Stimulated activated CD8-positive, alpha-beta memory T cell treated with anti-CD3 and anti-CD28 coated beads, Interleukin-4, amount 100 ng/mL, for 48 hours (primary cell): ENCODE results near the gene GALNT5.
"Not testable (repeated sequence)": the region's sequence is repeated elsewhere in the genome, so short reads cannot be mapped to it uniquely, and the experiment has no call there.

ENCODE experiments used
- DNase-seq: peaks from one replicate; pipeline ENCODE4 v3.0.0-alpha.2; 2020

The GALNT5 gene, protein sequence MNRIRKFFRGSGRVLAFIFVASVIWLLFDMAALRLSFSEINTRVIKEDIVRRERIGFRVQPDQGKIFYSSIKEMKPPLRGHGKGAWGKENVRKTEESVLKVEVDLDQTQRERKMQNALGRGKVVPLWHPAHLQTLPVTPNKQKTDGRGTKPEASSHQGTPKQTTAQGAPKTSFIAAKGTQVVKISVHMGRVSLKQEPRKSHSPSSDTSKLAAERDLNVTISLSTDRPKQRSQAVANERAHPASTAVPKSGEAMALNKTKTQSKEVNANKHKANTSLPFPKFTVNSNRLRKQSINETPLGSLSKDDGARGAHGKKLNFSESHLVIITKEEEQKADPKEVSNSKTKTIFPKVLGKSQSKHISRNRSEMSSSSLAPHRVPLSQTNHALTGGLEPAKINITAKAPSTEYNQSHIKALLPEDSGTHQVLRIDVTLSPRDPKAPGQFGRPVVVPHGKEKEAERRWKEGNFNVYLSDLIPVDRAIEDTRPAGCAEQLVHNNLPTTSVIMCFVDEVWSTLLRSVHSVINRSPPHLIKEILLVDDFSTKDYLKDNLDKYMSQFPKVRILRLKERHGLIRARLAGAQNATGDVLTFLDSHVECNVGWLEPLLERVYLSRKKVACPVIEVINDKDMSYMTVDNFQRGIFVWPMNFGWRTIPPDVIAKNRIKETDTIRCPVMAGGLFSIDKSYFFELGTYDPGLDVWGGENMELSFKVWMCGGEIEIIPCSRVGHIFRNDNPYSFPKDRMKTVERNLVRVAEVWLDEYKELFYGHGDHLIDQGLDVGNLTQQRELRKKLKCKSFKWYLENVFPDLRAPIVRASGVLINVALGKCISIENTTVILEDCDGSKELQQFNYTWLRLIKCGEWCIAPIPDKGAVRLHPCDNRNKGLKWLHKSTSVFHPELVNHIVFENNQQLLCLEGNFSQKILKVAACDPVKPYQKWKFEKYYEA

DNA sequence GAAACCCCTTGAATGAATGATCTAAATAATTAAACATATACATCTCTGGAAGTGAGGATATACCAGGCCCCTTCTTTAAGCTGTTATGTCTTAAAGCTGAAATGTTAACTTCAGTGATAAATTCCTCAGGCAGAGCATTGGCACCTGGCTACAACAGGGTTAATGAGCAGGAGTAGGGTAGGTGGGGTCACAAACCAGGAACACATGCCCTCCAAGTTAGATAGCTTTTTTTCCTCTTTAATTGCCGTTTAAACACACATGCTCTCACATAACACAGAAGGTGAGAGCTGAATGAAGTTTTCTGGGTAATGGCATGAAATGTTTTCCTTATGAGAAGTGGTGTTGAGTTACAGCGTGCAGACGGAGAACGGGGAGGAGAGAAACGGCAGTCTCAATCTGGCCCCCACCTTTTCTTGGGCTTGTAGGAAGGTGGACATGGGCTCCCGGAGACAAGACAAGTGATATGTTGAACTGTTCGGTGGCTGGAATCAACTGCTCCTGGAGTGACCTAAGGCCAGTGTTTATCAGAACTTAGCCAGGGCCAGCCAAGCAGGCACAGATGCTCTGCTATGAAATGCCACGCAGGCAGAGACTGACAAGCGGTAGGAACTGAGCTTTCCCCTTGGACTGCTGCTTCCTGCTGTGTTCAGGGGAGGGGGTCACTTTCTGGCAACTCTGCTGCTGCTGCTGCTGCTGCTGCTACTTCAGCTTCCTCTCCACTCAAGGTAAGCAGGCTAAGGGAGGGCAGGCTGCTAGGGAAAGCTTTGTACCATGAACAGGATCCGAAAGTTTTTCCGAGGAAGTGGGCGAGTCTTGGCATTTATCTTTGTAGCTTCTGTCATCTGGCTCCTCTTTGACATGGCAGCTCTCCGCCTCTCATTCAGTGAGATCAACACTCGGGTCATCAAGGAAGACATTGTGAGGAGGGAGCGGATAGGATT is at the start of gene GALNT5:
Gene GALNT5, plus strand, starts transcription at position 394 of the 941 bp plus-strand sequence. Its CDS starts 378 bp downstream, at position 772.
- no peak for DNase-seq

DNA sequence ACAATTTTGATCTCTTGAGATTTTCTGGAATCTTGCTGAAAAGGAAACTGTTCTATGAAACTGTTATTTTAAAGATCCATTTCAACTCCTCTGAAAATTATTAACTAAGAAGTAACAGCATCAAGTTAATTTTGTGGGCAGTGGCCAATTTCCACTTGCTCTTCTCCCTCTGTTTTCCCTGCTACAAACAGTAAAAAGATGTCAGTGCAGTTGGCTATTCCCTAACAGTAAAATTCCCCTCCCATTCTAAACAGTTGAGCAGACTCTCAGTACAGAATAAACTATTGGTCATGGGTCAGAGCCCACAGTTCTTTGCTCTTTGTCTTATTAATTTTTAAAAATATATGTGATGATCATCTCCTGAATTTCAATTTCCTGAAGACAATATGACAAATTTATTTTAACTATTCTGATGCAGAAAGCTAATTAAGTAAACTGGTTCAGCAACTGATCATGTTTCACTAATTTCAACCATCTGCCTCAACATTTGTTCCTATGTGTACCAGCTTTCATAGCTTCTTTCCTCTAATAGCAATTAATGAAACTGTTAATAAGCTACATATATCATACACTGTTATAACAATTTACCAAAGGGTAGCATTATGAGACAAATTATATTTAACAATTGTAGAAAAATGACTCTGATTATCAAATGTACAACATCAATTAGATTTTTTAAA is 41.1 kb upstream of the GALNT5 start:
- DNase-seq, result no peak

DNA sequence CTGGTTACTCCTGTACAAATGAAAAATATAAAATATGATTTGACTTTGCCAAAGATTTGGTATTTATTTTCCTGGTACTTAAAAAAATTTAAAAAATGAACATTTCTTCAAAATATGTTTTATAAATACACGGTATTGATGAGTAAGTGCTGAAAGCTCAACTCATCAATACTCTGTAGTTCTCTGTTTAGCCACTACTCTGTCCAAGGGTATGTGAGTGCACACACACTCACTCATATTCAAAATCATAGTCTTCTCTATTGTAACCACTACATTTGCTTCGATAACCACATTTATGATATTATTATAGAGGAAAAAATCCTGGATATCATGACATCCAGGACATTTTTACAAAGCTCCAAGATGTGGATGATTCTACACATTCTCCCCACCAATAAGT is 40.1 kb upstream of the GALNT5 start:
- DNase-seq, result no peak

DNA sequence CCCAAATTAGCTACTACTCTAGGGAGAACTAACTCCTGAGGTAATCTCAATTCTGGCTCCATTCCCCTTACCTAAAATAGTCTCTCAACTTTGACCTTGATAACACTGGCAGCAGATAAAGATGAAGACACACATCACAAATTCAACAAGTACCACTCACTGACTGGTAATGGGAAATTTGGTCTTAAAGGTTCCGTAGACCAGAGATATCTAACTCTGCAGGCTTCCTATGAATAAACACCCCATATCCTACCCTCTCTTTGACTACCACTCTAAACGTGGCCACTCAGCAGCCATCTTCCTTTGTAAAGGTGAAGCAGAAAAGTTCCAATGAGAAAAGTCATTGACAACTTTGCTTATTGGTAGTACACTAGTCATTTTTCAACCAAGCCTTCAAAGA is 38.6 kb upstream of the GALNT5 start:
- DNase-seq, result no peak

DNA sequence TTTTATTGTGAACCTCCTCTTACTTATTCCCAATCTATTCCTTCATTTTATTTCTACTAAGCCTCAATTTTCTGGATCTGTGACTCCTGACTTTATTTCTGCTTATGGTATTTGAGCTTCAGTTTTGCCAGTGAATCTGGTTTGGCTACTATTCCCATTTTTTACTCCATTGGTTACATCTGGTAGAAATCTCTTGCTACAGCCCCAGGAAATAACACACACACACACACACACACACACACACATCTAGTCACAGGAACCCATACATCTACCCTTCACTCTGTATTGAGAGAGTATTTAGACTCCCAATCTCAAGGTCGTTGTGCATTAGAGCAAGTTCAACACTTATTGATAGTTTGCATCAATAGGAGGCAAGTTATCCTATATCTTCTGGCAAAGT is 37.0 kb upstream of the GALNT5 start:
- no peak for DNase-seq

DNA sequence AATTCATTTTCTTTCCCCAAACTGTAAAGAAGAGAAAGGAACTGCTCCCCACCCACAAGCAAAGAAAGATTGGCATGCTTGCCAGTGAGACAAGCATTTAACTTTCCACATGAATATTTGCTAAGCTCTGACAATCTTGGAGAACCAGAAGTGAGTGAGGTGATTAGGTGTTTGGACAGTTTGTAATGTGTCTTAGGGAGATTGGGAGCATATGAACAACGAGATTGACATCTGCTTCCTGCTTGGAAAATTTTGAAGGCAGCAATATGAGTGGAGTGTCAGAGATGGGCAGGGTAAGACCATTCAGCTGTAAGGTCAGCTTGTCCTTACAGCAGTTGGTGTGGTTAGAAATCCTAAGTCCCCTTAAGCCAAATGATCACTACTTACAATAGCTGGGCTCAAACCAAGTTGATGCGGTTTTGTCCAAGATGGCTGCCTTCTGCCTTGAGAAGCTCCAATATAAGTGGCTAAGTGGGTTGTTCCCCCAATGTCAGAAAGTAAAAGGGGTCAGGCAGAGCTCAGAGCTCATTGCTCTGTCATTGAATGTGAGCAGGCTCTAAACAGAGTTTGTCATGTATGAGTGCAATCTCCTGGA is 36.0 kb upstream of the GALNT5 start:
- no peak for DNase-seq

DNA sequence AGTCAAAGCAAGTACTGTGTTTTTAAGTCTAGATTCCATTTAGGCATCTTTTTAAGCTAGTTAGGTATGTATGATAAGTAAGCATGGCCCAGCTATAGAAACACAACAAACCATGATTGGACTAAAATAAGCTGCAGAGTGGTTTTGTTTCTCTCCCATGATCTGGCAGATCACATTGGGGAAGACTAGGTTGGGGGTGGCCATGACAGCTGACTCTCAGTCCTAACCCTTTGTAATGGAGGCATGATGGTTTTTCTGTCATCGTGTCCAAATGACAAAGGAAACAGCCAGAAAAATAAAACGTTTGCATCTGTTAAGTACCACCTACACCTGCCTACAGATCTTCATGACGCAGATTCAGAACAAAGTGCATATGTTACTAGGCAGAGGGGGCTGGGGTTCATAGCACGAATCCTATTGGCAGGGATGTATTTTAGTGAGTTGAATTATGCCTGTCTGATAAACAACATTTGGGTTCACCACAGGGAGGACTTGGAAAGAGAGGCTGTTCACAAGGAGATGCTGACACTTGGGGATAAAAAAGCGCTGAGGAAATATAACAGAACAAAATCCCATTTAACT is 33.8 kb upstream of the GALNT5 start:
- DNase-seq, result no peak

DNA sequence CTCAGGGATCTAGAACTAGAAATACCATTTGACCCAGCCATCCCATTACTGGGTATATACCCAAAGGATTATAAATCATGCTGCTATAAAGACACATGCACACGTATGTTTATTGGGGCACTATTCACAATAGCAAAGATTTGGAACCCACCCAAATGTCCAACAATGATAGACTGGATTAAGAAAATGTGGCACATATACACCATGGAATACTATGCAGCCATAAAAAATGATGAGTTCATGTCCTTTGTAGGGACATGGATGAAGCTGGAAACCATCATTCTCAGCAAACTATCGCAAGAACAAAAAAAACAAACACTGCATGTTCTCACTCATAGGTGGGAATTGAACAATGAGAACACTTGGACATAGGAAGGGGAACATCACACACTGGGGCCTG is 33.1 kb upstream of the GALNT5 start:
- not testable (repeated sequence) for DNase-seq

DNA sequence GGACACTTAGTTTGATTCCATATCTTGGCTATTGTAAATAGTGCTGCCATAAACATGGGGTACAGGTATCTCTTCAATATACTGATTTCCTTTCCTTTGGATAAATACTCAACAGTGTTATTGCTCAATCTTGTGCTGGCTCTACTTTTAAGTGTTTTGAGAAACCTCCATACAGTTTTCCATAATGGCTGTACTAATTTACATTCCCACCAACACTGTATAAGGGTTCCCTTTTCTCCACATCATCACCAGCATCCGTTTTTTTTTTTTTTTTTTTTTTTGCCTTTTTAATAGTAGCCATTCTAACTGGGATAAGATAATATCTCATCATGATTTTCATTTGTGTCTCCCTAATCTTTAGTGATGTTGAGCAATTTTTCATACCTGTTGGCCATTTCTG is 29.9 kb upstream of the GALNT5 start:
- DNase-seq, result no peak

DNA sequence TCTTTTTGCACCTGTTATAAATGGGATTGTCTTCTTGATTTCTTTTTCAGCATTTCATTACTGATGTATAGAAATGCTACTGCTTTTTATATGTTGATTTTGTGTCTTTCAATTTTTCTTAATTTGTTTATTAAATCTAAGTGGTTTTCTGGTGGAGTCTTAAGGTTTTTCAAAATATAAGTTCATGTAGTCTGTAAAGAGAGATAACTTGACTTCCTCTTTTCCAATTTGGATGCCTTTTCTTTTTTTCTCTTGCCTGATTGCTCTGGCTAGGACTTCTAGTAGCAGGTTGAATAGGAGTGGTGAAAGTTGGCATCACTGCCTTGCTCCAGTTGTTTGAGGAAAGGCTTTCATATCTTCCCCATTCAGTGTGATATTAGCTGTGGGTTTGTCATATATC is 28.6 kb upstream of the GALNT5 start:
- no peak for DNase-seq

DNA sequence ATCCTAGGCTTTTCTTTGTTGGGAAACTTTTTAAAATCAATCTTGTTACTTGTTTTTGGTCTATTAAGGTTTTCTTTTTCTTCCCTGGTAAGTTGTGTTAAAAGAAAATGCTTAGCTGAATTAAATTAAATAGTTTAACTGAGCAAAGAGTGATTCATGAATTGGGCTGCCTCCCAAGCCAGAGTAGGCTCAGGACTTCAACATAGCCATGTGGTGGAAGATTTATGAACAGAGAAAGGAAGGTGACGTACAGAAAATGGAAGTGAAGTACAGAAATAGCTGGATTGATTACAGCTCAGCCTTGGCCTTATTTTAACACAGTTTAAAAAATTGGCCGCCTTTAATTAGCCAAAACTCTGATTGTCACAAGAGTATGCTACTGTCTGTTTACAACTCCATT is 27.9 kb upstream of the GALNT5 start:
- no peak for DNase-seq

DNA sequence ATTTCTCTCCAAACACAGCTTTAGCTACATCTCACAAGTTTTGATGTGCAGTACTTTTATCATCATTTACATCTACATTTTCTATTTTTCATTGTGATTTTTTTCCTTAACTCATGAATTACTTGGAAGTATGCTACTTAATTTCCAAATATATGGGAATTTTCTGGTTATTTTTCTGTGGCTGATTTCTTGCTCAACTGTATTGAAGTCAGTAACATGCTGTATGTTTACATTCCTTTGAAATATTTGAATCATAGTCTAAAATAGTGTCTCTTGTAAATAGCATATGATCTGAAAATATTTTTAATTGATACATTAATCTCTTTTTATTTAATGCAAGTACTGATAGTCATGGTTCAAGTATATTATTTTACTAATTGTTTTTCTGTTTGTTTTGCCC is 26.0 kb upstream of the GALNT5 start:
- no peak for DNase-seq

DNA sequence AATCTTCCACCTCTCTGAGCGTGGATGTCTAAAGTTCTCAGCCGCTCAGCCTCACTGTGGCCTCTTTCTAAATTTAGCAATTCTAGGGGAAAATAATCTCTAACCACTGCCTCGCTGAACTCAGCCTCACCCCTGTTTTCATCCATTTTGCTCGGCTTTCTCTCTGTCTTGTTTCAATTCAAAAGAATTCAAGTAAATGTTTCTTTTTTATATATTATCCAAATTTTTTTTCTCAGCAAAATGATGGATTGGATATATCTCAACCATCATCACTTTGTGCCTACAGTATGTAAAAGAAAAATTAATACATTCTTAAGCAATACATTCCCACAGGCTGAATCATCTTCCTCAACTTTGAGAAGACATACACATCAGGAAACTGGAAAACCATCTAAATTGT is 24.0 kb upstream of the GALNT5 start:
- no peak for DNase-seq

DNA sequence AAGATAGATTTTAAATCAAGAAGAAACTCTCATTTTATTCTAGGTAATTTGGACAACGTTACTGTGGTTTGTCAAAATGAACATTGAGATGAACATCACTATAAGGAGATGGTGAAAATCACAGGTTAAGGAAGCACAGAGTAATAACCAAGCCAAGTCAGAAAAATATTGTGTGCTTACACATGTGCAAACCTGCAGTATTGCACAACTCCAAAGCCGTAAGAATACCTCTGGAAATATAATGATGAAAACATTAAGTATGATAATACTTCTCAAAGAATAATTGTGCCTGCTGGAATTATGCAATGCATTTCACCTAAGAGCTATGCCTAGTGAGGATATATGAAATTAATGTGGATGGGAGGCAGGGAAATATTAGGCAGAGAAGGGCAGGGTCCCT is 21.1 kb upstream of the GALNT5 start:
- no peak for DNase-seq

DNA sequence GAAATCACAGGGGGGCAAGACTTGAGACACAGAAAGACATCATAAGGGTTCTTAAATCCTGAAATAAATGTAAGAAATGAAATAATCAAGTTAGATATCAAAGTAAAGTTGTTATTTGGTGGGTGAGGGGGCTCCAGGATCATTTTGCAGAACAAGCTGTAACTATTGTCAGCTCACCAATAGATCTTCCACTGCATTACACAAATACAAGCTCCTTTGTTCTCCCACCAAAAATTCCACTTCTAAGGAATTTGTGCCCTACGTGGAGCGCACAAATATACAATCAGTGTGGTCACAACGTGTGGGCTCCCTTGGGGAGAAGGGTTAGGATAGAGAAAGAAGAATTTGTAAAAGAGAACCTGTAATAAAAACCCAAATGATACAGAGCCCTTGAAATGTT is 19.2 kb upstream of the GALNT5 start:
- DNase-seq, result no peak

DNA sequence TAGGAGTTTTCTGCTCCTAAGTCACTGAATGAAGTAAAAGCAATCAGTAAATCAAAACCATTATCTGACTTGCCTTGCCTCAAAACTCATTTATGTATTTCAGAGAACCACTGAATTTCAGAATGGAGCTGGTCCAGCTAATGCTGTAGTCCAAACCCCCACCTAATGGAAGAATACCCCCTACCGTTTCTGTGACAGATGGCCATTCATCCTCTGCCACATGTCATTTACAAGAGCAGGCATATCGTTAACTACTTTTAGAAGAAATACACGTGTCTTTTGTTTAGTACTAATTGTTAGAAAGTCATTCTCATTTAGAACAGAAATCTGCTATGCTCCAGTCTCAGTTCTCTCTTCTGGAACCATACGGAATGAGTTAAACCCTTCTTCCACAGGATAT is 12.8 kb upstream of the GALNT5 start:
- no peak for DNase-seq

DNA sequence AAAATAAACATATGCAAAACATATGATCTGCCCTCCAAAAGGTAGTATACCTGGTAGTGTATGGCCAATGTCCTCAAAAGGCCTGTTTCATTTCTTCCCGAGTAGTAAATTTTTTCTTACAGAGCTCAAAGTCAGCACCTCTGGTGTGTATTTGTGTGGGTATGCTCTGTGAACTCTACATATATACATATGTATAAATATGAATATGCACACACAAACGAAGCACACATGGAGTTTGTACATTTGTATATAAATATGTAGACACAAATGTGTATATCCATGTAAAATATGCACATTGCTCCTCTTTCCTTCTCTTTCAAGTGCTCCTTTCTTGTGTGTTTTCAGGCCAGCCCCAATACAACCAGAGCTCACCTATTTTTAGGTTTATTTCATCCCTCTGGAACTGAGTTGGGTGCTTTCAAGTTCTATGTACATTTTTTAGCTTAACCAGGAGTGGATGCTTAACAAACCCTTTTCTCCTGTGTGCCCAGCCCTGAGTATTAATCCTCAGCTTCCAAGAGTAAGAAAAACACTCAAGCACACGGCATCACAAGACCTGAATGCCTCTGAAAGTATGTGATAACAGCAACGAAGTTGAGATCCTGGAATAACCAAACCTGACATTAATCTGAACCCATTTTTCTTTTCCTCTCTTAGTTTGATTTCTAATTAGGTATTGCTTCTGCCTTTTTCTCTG is 12.2 kb upstream of the GALNT5 start:
- DNase-seq, result no peak

DNA sequence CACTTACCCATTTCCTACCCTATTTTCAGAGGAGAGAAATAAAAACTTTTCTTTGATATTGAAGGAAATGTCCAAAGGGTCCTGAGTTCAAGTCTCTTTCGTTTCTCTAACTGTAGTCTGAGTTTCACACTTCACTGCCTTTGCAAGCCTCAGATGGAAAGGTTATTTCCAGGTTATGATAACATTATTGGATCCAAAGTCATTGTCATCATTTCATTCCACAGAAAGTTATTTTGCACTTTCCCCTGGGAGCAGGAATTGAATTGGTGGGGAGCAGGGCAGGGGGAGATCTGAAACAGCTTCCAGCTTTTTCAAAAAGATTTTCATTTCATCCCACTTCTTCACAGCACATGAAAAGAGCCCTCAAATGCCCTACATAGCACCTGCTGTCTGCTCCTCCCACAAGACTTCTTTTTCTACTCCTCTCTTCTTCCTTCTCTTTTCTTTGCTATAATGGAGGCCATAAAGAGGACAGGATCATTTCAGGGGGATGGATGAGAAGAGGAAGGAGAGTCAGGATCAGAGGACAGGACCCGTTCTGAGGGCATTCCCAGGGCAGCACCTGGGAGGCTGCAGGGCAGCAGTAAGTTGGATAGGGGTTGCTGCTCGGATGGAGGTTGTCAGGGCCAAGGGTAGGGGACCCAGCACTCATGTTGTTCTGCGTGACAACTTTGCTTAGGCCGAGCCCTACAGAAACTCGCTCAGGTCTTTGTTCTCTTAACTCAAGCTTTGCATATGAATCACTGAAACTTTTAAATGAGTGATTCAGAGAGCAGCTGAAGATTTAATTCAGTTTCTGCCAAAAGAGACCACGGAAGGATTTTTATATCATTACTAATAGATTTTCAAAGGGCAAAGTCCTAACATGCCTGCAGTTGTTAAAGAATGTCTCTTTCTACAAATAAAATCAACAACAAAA is 11.4 kb upstream of the GALNT5 start:
- DNase-seq, result peak; percentile 43

DNA sequence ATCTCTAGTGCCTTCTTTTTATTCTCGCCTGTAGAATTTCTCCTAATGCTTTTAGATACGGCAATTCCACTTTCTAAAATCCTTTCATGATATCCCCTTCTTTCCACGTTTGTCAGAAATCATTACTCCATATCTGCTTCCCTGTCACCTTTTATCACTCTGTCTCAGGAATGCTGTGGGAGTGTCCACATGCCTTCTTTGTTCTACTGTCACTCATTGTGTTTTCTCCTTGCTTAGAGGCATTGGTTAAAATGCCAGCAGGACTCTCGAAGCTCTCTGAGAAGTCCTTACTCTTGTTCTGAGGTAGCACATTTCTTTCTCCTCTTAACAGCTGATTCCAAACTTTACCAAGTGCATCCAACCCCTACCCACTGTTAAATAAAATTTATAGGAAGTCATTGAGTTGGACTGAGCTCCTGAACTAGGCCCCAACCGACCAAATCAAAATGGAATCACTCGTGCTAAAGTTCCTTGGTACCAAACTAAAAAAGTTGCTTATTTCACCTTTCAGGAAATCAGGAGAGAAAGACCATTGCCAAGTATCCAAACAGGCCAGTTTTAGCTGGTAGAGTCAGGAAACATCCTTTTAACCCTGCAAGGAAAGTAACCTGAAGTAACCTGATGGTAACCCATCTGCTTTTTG is 10.6 kb upstream of the GALNT5 start:
- DNase-seq, result no peak
